HG03520 (cell line): ENCODE measurements around the gene CREB3L2.
"Not testable (repeated sequence)": the region's sequence is repeated elsewhere in the genome, so short reads cannot be mapped to it uniquely, and the experiment has no call there.

Experiments
- ATAC-seq: cut with Tn5 transposase; IDR thresholded peaks from one replicate; pipeline ENCODE4 v1.9.1; 2021; ENCODE audit warnings: mild to moderate bottlenecking, moderate library complexity; ENCODE audit not compliant: unreplicated experiment

The CREB3L2 gene

GRCh38 chr7:138014201-138014600 lies 12.3 kb upstream of the CREB3L2 start:
- not testable (repeated sequence) for ATAC-seq

DNA sequence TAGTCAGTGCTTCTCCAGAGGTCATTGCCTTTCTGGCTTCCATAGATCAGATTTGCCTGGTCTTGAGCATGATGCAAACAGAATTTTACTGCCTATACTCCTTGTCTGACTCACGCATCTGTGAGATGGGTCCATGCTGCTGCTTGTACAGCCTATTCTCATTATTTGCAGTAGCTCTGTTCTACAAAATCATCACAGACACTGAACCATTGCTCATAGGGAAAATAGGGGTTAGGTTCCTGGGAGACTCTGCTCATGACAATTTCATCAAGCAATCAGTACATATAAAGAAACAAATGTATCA lies 7.4 kb upstream of the CREB3L2 start:
- no peak for ATAC-seq

DNA sequence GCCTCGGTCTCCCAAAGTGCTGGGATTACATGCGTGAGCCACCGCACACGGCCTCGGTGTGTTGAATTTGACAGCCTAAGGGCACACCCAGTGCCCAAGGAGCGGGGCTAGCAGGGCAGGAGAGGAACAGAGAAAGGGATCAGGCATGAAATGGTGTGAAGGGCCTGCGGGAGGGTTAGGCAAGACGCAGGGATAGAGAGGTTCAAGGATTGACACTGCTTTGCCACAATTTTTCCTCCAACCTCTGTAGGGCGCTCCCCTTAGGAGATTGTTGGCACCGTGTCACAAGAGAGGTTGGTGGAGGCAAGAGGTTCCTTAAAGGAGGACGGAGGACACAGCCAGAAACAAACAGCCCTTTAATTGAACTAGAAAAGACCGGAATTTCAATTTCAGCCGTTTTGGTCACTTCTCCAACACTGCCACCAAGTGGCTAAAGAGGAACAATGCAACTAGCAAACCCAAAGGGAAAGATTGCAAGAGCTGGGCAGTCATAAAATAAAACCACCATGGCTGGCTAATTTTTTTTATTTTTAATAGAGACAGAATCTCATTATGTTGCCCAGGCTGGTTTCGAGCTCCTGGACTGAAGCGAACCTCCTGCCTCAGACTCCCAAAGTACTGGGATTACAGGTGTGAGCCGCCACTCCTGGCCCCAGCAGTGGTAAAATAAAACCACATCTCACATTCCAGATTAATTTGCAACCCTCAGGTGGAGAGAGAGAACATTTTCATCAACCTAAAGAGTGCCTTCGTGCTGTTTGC lies 6.9 kb upstream of the CREB3L2 start:
- ATAC-seq, result no peak

DNA sequence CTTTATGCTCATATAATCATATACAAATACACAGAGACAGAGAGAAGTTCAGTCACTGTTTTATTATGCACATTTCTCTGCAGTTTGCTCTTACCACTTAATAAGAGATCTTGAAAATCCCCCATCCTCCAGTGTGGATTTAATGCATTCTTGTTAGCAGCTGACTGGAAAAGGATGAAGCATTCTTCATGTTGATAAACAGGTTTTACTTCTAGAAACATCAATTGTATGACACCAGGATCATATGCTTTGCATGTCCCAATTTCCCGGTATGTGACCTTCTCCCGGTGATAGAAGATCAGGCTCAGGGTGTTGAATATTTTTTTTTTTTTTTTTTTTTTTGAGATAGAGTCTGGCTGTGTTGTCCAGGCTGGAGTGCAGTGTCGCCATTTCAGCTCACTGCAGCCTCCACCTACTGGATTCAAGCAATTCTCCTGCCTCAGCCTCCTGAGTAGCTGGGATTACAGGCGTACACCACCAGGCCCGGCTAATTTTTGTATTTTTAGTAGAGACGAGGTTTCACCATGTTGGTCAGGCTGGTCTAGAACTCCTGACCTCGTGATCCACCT lies 6.2 kb upstream of the CREB3L2 start:
- no peak for ATAC-seq

DNA sequence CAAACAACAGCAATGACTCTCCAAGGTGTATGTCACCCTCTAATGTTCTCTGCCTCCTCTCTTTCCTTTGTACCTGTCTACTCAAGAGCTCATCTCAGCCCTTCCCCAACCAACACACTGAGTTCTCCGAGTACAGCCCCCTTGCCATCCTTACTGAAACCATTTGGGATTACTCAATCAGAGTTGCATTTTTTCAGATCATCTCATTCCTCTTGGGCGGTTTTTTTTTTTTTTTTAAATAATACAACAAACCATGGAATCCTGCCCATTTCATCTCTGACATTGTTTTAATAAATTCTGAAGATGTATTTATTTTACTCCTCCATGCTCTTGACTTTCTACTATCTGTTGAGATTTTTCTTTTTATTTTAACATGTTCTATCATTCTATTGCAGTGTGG lies 4.2 kb upstream of the CREB3L2 start:
- no peak for ATAC-seq

DNA sequence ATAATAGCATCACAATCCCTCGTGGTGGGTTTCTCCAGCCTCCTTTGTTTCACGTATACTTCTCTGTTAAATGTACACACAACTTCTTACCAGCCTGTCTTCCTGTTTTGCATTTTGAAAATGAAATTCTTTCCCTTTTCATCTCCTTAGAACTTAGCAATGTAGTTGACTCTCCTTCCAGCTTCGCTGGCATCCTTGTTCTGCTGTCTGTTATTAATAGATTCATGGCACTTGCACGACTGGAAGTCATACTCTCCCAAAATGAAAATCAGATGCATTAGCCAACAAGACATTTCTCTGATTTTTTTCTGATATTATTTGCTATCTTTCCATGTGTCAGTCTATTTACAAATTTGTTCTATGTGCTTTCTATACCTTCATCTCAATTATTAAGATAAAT lies 3.0 kb upstream of the CREB3L2 start:
- ATAC-seq, result no peak

GRCh38 chr7:138004046-138004445 lies 2.2 kb upstream of the CREB3L2 start:
- no peak for ATAC-seq

DNA sequence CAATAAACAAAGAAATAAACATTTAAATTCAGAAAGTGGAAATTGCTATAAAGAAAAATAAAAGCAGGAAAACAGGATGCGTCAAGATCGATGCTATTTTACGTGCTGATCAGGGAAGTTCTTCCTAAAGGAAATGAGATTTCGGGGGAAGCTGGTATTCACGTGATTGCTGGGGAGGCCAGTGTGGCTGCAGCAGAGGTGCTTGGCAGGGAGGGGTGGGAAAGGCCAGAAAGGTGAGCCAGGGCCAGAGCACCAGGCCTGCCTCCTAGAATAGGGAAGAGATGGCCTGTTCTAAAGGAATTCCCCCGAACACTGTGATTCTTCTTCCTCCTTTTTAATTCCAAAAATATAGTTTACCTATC lies 923 bp upstream of the CREB3L2 start:
- ATAC-seq, result no peak

GRCh38 chr7:138002096-138002827 lies 376 bp upstream of the CREB3L2 start:
- ATAC-seq, result peak; percentile 97

DNA sequence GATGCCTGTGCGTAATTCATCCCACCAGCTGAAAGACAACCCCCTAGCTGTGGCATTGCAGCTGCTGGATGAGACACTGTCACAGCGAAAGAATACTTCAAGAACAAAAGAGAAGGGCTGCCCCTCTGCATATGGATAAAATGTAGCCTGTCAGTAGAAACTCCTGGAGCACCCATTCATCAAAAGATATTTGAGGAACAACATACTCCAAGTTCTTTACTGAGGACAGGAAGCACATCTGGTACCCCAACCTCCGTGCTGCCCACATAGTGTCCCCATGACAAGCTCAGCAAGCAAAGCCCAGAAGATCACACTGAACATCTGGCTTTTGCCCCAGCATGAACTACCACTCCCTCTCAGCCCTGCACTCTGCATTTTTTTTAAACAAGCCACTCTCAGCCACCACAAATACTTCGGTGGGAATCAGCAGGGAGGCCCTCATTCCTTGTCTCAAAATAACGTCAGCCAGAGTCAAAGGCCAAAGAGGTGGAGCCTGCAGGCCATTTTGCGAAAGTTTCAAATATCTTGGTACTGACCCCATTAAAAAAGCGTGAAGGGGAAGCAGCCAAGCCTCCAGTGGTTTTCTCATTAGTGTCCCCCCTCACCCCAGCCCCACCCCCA lies 1.7 kb downstream of the CREB3L2 start:
- no peak for ATAC-seq

DNA sequence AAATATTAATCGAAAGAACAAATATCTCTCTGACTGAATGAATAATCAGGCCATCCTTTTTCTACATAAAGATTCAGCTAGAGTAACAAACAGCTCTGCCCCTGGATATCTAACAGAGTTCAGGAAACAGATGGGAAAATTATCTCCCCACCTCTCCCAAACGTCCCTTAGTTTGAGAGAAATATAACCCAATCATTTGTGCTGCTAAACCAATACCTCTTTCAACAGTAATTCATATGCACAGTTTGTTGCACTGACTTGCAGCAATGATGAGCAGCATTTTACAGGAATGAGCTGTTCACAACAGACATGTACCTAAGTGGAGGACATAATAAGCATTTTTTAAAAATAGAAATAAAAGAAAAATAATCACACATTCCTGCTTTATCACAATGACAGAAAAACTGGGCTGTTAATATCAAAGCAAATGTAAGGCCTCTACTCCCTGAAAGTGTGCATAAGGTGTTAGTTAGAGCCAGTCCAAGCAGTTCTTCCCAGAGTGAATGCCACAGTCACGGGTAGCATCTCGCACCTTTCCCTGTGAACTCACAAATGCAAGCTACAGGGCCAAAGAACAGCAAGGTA lies 2.3 kb downstream of the CREB3L2 start:
- ATAC-seq, result no peak

GRCh38 chr7:137998250-137998649 lies 3.6 kb downstream of the CREB3L2 start:
- ATAC-seq, result no peak

GRCh38 chr7:137996871-137997270 lies 5.0 kb downstream of the CREB3L2 start:
- no peak for ATAC-seq

GRCh38 chr7:137996386-137996851 lies 5.5 kb downstream of the CREB3L2 start:
- ATAC-seq, result no peak

DNA sequence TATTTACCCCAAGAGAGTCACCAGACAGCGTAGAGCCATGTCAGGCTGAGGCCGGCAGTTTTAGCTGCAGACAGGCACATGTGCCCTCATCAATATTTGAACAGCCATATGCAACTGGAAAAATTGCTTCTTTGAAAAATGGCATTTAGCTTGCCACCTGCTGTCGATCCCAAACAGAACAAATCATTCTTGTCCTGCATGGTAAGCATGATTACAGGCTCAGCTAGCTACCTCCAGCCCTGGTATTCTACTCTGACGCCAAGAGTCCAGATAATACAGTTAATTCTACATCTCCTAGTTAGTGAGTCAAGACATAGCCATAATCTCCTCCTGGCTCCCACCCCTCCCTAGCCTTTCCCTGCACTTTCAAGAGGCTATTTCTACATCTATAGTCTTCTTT lies 7.7 kb downstream of the CREB3L2 start:
- ATAC-seq, result no peak

DNA sequence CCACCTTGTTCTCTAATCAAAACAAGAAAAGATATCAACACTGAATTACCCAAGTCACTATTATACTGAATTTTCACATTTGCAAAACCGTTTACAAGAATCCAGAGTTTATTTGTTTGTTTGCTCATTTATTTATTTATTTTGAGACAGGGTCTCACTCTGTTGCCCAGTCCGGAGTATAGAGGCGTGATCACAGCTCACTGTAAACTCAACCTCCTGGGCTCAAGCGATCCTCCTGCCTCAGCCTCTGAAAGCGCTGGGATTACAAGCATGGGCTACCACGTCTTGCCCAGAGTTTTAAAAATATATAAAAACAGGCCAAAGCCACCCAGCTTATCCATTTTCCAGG lies 8.5 kb downstream of the CREB3L2 start:
- ATAC-seq, result no peak

- ATAC-seq, result peak; percentile 56
Observed at GRCh38 chr7:137992550-137993394, 9.1 kb downstream of the CREB3L2 start.

- no peak for ATAC-seq
Observed at GRCh38 chr7:137992104-137992549, 9.8 kb downstream of the CREB3L2 start.

- no peak for ATAC-seq
Observed at GRCh38 chr7:137990251-137990941, 11.5 kb downstream of the CREB3L2 start.

DNA sequence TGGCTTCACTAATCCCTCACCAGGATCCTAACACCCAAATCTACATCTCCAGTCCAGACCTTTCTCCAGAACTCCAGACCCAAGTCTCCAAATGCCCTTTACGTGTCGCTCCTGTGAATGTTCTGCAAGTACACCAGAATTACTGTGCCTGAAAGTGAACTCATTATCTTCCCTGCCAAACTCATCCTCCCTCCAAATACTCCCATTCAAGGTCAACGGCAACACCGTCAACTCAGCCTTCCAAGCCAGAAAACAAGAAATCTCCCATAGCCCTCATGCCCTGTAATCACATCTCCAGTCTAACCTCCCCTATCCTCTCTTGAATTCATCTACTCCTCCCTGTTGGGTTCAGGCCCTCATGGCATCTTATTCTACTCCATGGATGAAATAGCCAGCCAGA lies 12.3 kb downstream of the CREB3L2 start:
- no peak for ATAC-seq
